PC-3 (cell line): ENCODE measurements around the gene CAPNS1.

Experiments used
- CTCF ChIP-seq: fragments of 300-600 bp; sonication (generic); conservative IDR thresholded peaks from 2 replicates; pipeline ENCODE4 v1.5.1; 2017; ENCODE audit warnings: antibody characterized with exemption, low read depth, mild to moderate bottlenecking, low read length
- EZH2 ChIP-seq: fragments of 300-600 bp; sonication (generic); IDR thresholded peaks from one replicate; pipeline ENCODE4 v1.6.1; 2017; ENCODE audit warnings: antibody characterized with exemption, mild to moderate bottlenecking, low read length; ENCODE audit not compliant: unreplicated experiment
- EZH2phosphoT487 ChIP-seq: fragments of 300-600 bp; sonication (generic); IDR thresholded peaks from 2 replicates; pipeline ENCODE4 v1.6.1; 2018; ENCODE audit warnings: mild to moderate bottlenecking, antibody characterized with exemption, low read length, borderline replicate concordance

DNA sequence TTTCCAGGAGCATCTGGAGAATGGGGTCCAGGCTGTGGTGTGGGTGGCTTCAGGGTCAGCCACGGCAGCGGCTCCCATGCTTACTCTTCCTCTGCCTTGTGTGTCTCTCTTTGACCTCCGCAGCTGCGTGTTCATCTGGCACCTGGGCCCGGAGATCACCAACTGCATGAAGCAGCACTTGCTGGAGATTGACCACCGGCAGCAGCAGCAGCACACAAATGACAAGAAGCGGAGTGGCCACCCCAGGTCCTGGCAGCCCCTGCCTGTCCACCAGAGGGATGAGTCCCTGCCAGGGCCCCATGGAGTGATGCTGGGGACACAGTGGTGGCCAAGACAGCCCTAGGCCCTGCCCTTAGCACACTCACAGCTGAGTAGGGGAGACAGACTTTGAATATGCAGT is 47.3 kb upstream of the CAPNS1 start:
- TF ChIP-seq CTCF: no peak
- no peak for TF ChIP-seq EZH2phosphoT487
- TF ChIP-seq EZH2: no peak
